GF-D8 (cell line): Measurements from ENCODE around the gene ITCH.

ENCODE experiments used
- DNase-seq: peaks from one replicate; lab custom pipeline; 2025; lab: John Stamatoyannopoulos, UW

Gene ITCH

GRCh38 chr20:34553366-34553867, 190.3 kb downstream of the ITCH start:
- no peak for DNase-seq

GRCh38 chr20:34557936-34558319, 194.9 kb downstream of the ITCH start:
- DNase-seq = no peak

GRCh38 chr20:34558320-34559218, 195.5 kb downstream of the ITCH start, which contains the start of gene MAP1LC3A:
TSS of gene MAP1LC3A (plus strand) at chr20:34558718. CDS start at chr20:34558869, 151 bp downstream.
- no peak for DNase-seq

- no peak for DNase-seq
Observed at GRCh38 chr20:34559311-34560140, 196.5 kb downstream of the ITCH start.

- no peak for DNase-seq
Observed at GRCh38 chr20:34560141-34560523, 197.1 kb downstream of the ITCH start.

- DNase-seq = no peak
Observed at GRCh38 chr20:34560614-34561013, 197.5 kb downstream of the ITCH start.
